Mucosa of rectum (tissue), 2 donors: ENCODE data around the gene ANO9.

Source experiments
- H3K27ac ChIP-seq, 2 donors: one replicate each; pipeline ENCODE4 v1.7.0; 2013; ENCODE audit warnings: inconsistent platforms in 2 of 2, low read depth in 2 of 2, low read length in 2 of 2
- H3K27me3 ChIP-seq, 2 donors: one replicate each; pipeline ENCODE4 v1.7.0; 2013; ENCODE audit warnings: low read length in 2 of 2; ENCODE audit not compliant: control insufficient read depth in 2 of 2, insufficient read depth in 2 of 2
- H3K36me3 ChIP-seq, 2 donors: one replicate each; pipeline ENCODE4 v1.7.0; 2013; ENCODE audit warnings: low read length in 2 of 2; ENCODE audit not compliant: control insufficient read depth in 2 of 2, insufficient read depth in 2 of 2
- H3K4me1 ChIP-seq, 2 donors: one replicate each; pipeline ENCODE4 v1.7.0; 2013; ENCODE audit warnings: low read length in 2 of 2, mild to moderate bottlenecking in 1 of 2; ENCODE audit not compliant: control insufficient read depth in 2 of 2, insufficient read depth in 2 of 2
- H3K4me3 ChIP-seq, 2 donors: one replicate each; pipeline ENCODE4 v1.7.0; 2013; ENCODE audit warnings: low read length in 2 of 2
- H3K9ac ChIP-seq, 2 donors: one replicate each; pipeline ENCODE4 v1.7.0; 2013; ENCODE audit warnings: low read length in 2 of 2, low read depth in 1 of 2, mild to moderate bottlenecking in 1 of 2
- H3K9me3 ChIP-seq, 2 donors: one replicate each; pipeline ENCODE4 v1.7.0; 2013; ENCODE audit warnings: low read length in 2 of 2; ENCODE audit not compliant: control insufficient read depth in 2 of 2
- donor health status: healthy.
- donor health status: Normal muscosa, but diverticular disease.

Gene ANO9

DNA sequence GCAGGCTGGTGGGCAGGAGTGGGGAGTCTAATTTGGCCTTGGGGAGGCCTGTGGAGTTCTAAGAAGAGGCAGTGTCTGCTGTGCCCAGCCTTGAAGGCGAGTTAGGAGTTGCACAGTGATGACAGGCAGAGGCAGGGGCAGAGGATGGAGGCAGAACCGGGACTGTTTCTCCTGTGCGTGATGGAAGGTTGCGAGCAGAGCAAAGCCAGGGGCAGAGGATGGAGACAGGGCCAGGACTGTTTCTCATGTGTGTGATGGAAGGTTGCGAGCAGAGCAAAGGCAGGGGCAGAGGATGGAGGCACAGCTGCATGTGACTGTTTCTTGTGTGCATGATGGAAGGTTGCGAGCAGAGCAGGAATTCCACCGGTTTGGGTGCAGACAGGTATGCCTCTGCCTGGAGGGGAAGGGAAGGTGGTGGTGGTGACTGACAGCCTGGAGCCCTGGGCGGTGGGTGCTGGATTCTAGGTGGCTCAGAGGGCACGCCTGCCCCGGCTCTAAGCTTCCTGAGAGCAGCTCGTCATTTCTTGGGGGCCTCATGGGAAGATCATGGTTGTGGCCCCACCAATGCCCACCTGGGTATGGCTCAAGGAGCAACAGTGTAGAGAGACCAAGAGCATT is 63.8 kb downstream of the ANO9 start:
- no peaks in the 10 kb centered on the region for H3K9me3 ChIP-seq
- no peak overlapping the region for H3K4me3 ChIP-seq
- H3K4me1 ChIP-seq: no peaks in the 10 kb centered on the region
- no peaks in the 10 kb centered on the region for H3K36me3 ChIP-seq
- H3K27me3 ChIP-seq: no peaks in the 10 kb centered on the region
- H3K27ac ChIP-seq: no peak overlapping the region
- H3K9ac ChIP-seq: no peak overlapping the region

DNA sequence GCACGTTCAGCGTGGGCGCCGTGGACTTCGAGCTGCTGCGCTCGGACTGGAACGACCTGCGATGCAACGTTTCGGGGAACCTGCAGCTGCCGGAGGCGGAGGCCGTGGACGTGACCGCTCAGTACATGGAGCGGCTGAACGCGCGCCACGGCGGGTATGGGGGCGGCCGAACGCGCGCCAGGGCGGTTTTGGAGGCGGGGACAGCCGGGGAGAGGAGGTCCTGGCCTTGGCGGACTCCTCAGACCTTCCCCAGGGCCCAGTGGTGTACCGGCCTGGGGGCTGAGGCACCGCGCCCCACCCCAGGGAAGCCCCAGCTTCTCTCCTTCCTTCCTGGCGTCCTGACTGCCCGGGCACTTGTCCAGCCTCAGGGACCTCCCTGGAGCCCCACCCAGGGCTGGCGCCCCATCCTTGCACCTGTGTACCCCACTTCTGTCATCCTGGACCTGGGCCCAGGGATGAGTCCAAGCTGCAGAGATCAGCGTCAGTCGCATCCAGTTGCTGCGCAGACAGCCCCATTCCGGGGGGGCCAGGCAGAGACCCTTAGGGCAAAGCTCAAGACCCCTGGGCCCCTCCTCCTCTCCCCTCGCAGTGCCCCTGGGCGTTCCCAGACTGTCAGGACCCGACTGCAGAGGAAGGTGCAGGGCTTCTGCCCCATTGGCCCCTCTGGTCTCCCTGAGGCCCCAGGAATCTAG is 64.5 kb downstream of the ANO9 start:
- H3K36me3 ChIP-seq: no peaks in the 10 kb centered on the region
- H3K27me3 ChIP-seq: no peaks in the 10 kb centered on the region
- H3K9ac ChIP-seq: no peak overlapping the region
- H3K27ac ChIP-seq: no peak overlapping the region
- H3K9me3 ChIP-seq: no peaks in the 10 kb centered on the region
- no peaks in the 10 kb centered on the region for H3K4me1 ChIP-seq
- H3K4me3 ChIP-seq: no peak overlapping the region

DNA sequence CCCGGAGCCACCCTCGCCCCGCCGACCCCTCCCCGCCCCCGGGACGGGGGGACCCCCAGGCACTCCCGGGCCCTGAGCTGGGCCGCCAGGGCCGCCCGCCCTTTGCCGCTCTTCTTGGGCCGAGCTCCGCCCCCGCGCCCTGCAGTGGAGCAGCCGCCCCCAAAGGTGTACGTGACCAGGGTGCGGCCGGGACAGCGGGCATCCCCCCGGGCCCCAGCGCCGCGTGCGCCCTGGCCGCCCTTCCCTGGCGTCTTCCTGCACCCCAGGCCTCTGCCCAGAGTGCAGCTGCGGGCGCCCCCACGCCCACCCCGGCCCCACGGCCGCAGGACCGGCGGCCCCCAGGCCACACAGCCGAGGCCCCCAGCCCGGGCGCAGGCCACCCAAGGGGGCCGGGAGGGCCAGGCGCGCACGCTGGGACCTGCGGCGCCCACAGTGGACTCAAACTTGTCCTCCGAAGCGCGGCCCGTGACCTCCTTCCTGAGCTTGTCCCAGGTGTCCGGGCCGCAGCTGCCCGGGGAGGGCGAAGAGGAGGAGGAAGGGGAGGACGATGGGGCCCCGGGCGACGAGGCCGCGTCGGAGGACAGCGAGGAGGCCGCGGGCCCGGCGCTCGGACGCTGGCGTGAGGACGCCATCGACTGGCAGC is 65.2 kb downstream of the ANO9 start:
- Histone ChIP-seq H3K4me3 (no peak overlapping the region), H3K4me1 (no peaks in the 10 kb centered on the region), H3K27ac (no peak overlapping the region), H3K27me3 (no peaks in the 10 kb centered on the region), H3K36me3 (no peaks in the 10 kb centered on the region), H3K9me3 (no peaks in the 10 kb centered on the region), H3K9ac (no peak overlapping the region)

DNA sequence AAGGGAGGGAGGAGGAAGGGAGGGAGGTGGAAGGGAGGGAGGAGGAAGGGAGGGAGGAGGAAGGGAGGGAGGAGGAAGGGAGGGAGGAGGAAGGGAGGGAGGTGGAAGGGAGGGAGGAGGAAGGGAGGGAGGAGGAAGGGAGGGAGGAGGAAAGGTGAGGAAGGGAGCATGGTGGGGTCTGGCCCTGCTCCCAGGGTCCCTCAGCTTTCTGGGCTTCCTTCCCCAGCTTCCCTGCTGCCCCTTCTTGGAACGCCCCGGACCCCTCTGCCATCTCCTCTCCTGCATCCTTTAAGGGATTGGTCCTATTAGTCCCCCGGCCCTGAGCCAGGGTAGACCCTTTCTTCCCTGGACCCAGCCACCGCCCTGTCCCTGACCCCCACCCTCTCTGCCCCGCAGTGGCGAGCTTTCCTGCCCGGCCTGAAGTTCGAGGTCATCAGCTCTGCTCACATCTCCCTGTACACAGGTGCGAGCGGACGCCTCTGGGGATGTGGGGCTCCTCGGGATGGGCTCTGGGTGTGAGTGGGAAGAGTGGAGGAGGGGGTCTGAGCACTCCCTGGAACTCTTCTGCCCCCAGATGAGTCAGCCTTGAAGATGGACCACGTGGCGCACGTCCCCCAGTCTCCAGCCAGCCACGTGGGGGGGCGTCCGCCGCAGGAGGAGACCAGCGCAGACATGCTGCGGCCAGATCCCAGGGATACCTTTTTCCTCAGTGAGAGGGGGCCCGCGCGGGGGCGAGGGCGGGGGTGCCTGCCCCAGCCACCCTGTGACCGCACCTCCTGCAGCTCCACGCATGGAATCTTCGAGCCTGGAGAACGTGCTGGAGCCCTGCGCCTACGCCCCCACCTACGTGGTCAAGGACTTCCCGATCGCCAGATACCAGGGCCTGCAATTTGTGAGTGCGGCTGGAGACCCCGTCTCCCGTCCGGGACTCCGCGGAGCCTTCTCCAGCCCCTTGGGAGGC is 66.5 kb downstream of the ANO9 start:
- Histone ChIP-seq H3K27ac (no peak overlapping the region), H3K27me3 (peaks cover 3 to 12% of the 10 kb centered on the region in 2 donors), H3K4me3 (no peak overlapping the region), H3K36me3 (no peaks in the 10 kb centered on the region), H3K9me3 (no peaks in the 10 kb centered on the region), H3K4me1 (no peaks in the 10 kb centered on the region), H3K9ac (no peak overlapping the region)

DNA sequence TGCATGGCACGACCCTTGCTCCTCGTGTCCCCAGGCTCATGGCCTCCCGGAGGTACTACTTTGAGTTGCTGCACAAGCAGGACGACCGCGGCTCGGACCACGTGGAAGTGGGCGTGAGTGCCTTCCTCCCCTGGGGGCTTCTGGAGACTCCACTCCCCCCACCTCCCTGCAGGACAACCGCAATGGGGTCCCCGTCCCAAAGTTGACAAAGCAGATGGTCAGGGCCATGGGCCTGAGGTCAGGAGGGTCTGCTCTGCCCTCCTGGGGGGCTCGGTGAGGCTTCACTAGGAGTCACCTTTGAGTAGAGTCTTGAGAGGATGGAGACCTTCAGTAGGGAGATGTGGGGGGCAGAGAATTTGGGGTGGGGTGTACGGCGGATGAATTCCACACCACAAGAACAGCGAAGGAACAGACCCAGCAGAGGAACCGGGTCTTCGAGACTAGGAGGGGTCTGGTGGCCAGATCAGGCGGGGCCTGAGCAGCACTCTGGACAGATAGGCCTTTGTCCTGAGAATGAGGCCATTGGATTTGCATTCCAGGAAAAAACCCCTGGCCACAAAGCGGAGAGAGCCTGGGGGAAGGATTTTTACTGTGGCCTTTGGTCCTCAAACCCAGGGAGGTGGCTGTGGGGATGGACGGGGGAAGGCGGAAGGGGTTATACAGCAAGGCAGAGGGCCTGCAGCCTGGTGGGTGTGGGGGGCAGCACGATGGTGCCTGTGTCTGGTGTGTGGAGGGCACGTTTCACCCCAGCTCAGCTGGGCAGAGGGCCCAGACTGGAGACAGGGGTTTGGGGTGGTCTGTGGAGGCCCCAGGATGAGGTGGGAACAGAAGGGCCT is 67.9 kb downstream of the ANO9 start:
- no peak overlapping the region for H3K27ac ChIP-seq
- H3K4me3 ChIP-seq: no peak overlapping the region
- H3K4me1 ChIP-seq: no peaks in the 10 kb centered on the region
- no peaks in the 10 kb centered on the region for H3K9me3 ChIP-seq
- H3K27me3 ChIP-seq: peaks cover 3 to 12% of the 10 kb centered on the region in 2 donors
- no peaks in the 10 kb centered on the region for H3K36me3 ChIP-seq
- no peak overlapping the region for H3K9ac ChIP-seq

DNA sequence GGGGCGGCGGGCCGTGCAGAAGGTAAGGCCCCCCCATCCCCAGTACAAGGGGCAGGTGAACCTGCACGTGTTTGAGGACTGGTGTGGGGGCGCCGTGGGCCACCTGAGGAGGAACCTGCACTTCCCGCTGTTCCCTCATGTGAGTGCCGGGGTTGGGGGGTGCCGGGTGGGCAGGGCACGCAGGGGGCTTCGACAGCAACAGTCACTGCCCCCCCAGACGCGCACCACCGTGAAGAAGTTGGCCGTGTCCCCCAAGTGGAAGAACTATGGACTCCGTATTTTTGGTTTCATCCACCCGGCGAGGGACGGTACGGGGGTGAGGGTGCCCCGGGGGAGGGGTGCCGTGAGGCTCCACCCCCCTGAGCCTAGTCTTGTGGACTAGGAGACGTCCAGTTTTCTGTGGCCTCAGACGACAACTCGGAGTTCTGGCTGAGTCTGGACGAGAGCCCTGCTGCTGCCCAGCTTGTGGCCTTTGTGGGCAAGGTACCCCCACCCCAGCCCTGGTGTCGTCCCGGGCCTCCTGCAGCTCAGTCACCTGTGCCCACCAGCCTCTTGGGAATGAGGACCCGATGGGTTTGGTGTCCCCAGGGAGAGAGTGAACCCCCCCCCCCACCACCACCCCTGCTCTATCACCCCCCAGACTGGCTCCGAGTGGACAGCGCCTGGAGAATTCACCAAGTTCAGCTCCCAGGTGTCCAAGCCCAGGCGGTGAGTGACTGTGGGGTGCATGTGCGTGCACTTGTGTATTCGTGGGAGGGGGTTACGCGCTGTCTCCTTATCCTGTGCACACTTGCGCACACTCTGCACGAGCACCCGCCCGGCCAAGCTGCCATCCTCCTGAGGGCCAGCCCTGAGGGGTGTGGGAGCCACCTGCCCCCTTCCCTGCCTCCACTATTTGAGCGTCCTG is 68.7 kb downstream of the ANO9 start:
- H3K27ac ChIP-seq: no peak overlapping the region
- H3K4me1 ChIP-seq: peaks cover 2 to 3% of the 10 kb centered on the region in 2 donors
- no peak overlapping the region for H3K9ac ChIP-seq
- H3K4me3 ChIP-seq: no peak overlapping the region
- H3K9me3 ChIP-seq: no peaks in the 10 kb centered on the region
- peaks cover 10 to 19% of the 10 kb centered on the region in 2 donors for H3K27me3 ChIP-seq
- no peaks in the 10 kb centered on the region for H3K36me3 ChIP-seq

DNA sequence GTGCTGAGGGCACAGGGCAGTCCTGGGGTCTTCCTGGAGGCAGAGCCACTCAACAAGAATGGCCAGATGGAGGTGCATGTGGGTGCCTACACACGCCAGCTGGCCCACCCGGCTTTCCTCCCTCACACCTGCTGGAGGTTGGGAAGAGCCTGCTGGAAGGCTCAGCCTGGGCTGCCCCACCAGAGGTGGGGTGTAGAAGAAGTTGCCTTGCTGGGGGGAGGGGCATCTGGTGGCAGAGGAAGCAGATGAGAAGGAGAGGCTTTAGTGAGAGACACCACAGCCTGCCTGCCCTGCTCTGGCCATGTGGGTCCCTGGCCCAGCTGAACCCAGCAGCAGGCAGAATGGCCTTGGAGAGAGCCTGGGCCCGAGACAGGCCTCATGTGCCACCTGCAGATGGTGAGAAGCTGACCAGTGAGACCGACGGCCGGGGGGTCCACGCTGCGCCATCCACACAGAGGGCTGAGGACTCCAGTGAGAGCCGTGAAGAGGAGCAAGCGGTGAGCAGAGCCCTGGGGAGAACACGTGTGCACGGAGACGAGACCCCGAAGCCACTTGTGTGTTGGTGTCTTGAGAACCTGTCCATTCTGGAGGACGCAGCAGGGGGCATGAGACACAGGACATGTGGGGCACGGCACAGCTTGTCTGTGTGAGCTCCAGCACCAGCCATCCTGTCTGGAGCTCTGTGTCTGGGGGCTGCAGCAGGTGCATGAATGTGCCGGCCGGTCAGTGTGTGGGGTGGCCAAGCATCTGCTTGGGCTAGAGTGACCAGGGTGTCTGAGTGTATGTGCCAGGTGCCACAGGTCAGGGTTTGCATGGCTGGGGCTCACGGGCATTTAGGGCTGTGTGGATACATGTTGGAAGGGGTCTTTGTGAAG is 69.9 kb downstream of the ANO9 start:
- Histone ChIP-seq H3K27me3 (peaks cover 19 to 29% of the 10 kb centered on the region in 2 donors), H3K36me3 (no peaks in the 10 kb centered on the region), H3K27ac (no peak overlapping the region), H3K9me3 (no peaks in the 10 kb centered on the region), H3K4me1 (peaks cover 2 to 3% of the 10 kb centered on the region in 2 donors), H3K9ac (no peak overlapping the region), H3K4me3 (no peak overlapping the region)

DNA sequence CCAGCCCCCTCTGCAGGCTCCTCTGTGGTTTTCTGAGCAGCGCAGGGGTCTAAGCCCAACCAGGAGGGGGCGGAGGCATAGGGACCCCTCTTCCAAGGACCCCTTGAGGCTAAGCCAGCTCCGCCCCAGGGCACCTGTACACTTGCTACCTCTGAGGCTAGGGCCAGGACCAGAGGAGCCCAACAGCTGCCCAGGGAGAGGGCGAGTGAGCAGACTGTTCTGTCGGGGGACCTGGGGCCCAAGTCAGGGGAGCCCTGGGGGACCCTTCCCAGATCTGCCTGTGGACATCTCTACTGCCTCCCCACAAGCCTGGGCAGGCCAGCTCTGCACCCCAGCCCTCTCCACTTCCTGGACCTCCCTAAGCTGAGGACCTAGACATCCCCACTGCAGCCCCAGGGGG is 70.8 kb downstream of the ANO9 start:
- peaks cover 22 to 29% of the 10 kb centered on the region in 2 donors for H3K27me3 ChIP-seq
- H3K36me3 ChIP-seq: no peaks in the 10 kb centered on the region
- H3K4me1 ChIP-seq: peaks cover 2 to 3% of the 10 kb centered on the region in 2 donors
- H3K9ac ChIP-seq: no peak overlapping the region
- no peak overlapping the region for H3K4me3 ChIP-seq
- H3K27ac ChIP-seq: no peak overlapping the region
- H3K9me3 ChIP-seq: no peaks in the 10 kb centered on the region
